Hepatocyte (in vitro differentiated cells): ENCODE data around the gene NIPAL4. TPM values are rescaled to one million over a fixed set of nuclear protein-coding genes. Genes with fewer than 3 reads are reported as not detected.

Experiments used
- DNase-seq: peaks from one replicate; pipeline ENCODE4 v3.0.0-alpha.2; 2016; ENCODE audit warnings: low spot score
- H2AFZ ChIP-seq: fragments of 200-600 bp; sonication (generic); 2 replicates; pipeline ENCODE4 v1.6.0; 2016; ENCODE audit warnings: antibody characterized with exemption, mild to moderate bottlenecking
- H3K27ac ChIP-seq: fragments of 200-600 bp; sonication (generic); 2 replicates; pipeline ENCODE4 v1.5.1; 2016; ENCODE audit warnings: mild to moderate bottlenecking
- H3K27me3 ChIP-seq: fragments of 200-600 bp; sonication (generic); 2 replicates; pipeline ENCODE4 v1.6.1; 2016
- H3K36me3 ChIP-seq: fragments of 200-600 bp; sonication (generic); replicated peaks from 2 replicates; pipeline ENCODE4 v1.5.1; 2016; ENCODE audit warnings: low read depth; ENCODE audit not compliant: insufficient read depth
- H3K4me1 ChIP-seq: fragments of 200-600 bp; sonication (generic); 2 replicates; pipeline ENCODE4 v1.5.1; 2016; ENCODE audit warnings: mild to moderate bottlenecking, moderate library complexity; ENCODE audit not compliant: insufficient read depth
- H3K4me2 ChIP-seq: fragments of 200-600 bp; sonication (generic); 2 replicates; pipeline ENCODE4 v1.6.0; 2016
- H3K4me3 ChIP-seq: fragments of 200-600 bp; sonication (generic); 2 replicates; pipeline ENCODE4 v1.5.1; 2016; ENCODE audit warnings: mild to moderate bottlenecking
- H3K79me2 ChIP-seq: fragments of 200-600 bp; sonication (generic); 2 replicates; pipeline ENCODE4 v1.6.0; 2017; ENCODE audit warnings: mild to moderate bottlenecking
- H3K9me2 ChIP-seq: fragments of 200-600 bp; sonication (generic); replicated peaks from 2 replicates; pipeline ENCODE4 v1.6.0; 2017; ENCODE audit warnings: mild to moderate bottlenecking; ENCODE audit not compliant: insufficient read depth
- H3K9me3 ChIP-seq: fragments of 200-600 bp; sonication (generic); 2 replicates; pipeline ENCODE4 v1.5.1; 2016; ENCODE audit warnings: low read depth, mild to moderate bottlenecking
- H4K20me1 ChIP-seq: fragments of 200-600 bp; sonication (generic); 2 replicates; pipeline ENCODE4 v1.6.0; 2016; ENCODE audit warnings: mild to moderate bottlenecking; ENCODE audit not compliant: insufficient read depth, poor library complexity, severe bottlenecking
- EZH2 ChIP-seq: fragments of 200-600 bp; sonication (generic); IDR thresholded peaks from 2 replicates; pipeline ENCODE4 v1.6.1; 2016; ENCODE audit warnings: antibody characterized with exemption, mild to moderate bottlenecking, borderline replicate concordance
- EZH2phosphoT487 ChIP-seq: fragments of 200-600 bp; sonication (generic); IDR thresholded peaks from one replicate; pipeline ENCODE4 v1.6.1; 2018; ENCODE audit warnings: antibody characterized with exemption, mild to moderate bottlenecking, low read depth, moderate library complexity; ENCODE audit not compliant: unreplicated experiment, severe bottlenecking
- WGBS: methylation state at CpG from one replicate; pipeline ENCODE4 v1.1.6; 2016; ENCODE audit warnings: low lambda C conversion rate; ENCODE audit errors: missing lambda C conversion rate; 5-methylcytosine and 5-hydroxymethylcytosine counted together
- polyA plus RNA-seq: library from polyadenylated mRNA; unstranded; fragments of >200 nt; fragmentation: Nextera tagmentation; extraction: Ambion mirVana; gene quantifications from 2 replicates; pipeline ENCODE4 v1.2.1, GENCODE V29; 2016
- total RNA-seq: library from RNA; depleted of rRNA; stranded (reverse); fragments of >200 nt; gene quantifications from 2 replicates; pipeline ENCODE4 v1.2.3, GENCODE V29; 2014
- TF ChIP-seq, protein P1 (sequence below): fragments of 200-600 bp; sonication (generic); IDR thresholded peaks from 2 replicates; pipeline ENCODE4 v1.5.1; 2016; ENCODE audit warnings: antibody characterized with exemption, mild to moderate bottlenecking; ENCODE audit not compliant: poor library complexity

Gene NIPAL4
- total and polyA plus RNA-seq, 2 experiments from 2014 or later = 0.17 to 0.37 TPM

- no peak overlapping the region for H3K4me3 ChIP-seq
- no peak overlapping the region for H3K27ac ChIP-seq
- peaks cover 34% of the 10 kb centered on the region for H3K27me3 ChIP-seq
- H3K4me2 ChIP-seq = no peak overlapping the region
- H2AFZ ChIP-seq = no peak overlapping the region
- H3K9me3 ChIP-seq = no peaks in the 10 kb centered on the region
- 68% methylated on average over 9 of the region's 9 CpGs for WGBS
- no peak for DNase-seq
- H3K4me1 ChIP-seq = peaks cover 7% of the 10 kb centered on the region
- H3K79me2 ChIP-seq = no peaks in the 10 kb centered on the region
- TF ChIP-seq EZH2phosphoT487 (no peak), EZH2 (no peak)
- TF ChIP-seq, protein P1, sequence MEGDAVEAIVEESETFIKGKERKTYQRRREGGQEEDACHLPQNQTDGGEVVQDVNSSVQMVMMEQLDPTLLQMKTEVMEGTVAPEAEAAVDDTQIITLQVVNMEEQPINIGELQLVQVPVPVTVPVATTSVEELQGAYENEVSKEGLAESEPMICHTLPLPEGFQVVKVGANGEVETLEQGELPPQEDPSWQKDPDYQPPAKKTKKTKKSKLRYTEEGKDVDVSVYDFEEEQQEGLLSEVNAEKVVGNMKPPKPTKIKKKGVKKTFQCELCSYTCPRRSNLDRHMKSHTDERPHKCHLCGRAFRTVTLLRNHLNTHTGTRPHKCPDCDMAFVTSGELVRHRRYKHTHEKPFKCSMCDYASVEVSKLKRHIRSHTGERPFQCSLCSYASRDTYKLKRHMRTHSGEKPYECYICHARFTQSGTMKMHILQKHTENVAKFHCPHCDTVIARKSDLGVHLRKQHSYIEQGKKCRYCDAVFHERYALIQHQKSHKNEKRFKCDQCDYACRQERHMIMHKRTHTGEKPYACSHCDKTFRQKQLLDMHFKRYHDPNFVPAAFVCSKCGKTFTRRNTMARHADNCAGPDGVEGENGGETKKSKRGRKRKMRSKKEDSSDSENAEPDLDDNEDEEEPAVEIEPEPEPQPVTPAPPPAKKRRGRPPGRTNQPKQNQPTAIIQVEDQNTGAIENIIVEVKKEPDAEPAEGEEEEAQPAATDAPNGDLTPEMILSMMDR = no peak
- no peaks in the 10 kb centered on the region for H3K36me3 ChIP-seq
- no peaks in the 10 kb centered on the region for H4K20me1 ChIP-seq
- H3K9me2 ChIP-seq = no peaks in the 10 kb centered on the region
Measured at GRCh38 chr5:157463621-157464518, 3.9 kb downstream of the NIPAL4 start.

DNA sequence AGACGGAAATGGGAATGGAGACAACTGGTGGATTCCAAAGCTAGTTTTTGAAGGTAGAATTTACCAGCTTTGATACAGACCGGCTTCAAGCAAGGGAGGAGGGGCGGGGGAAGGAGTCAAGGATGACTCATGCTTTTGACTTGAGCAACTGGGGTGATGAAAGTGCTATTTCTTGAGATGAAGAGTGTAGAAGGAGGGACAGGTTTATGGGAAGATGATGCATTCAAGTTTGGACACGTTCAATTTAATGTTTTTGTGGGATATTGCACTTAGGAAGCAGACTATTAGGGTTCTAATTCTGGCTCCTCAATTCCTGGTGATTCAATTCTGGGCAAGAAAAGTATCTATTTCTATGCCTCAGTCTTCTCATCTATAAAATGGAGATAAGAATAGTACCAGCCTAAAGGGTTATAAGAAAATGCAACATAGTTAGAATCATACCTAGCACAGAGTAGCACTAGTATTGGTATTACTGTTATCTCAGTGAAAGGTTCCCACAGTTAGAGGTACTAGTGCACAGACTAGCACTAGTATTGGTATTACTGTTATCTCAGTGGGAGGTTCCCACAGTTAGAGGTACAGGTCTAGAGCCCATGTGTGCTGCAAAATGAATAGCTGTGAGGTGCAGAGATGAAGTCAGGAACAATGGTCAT lies 4.6 kb downstream of the NIPAL4 start:
- H3K79me2 ChIP-seq = no peaks in the 10 kb centered on the region
- no peak overlapping the region for H3K4me2 ChIP-seq
- H3K9me3 ChIP-seq = no peaks in the 10 kb centered on the region
- DNase-seq = peak; percentile 75
- no peak overlapping the region for H2AFZ ChIP-seq
- H3K36me3 ChIP-seq = no peaks in the 10 kb centered on the region
- no peaks in the 10 kb centered on the region for H4K20me1 ChIP-seq
- TF ChIP-seq EZH2phosphoT487 (no peak), EZH2 (no peak)
- TF ChIP-seq, protein P1 = no peak
- peaks cover 26% of the 10 kb centered on the region for H3K27me3 ChIP-seq
- H3K4me3 ChIP-seq = no peak overlapping the region
- 20% methylated on average over 4 of the region's 4 CpGs for whole genome bisulfite sequencing
- no peak overlapping the region for H3K27ac ChIP-seq
- no peaks in the 10 kb centered on the region for H3K9me2 ChIP-seq
- H3K4me1 ChIP-seq = peaks cover 7% of the 10 kb centered on the region

DNA sequence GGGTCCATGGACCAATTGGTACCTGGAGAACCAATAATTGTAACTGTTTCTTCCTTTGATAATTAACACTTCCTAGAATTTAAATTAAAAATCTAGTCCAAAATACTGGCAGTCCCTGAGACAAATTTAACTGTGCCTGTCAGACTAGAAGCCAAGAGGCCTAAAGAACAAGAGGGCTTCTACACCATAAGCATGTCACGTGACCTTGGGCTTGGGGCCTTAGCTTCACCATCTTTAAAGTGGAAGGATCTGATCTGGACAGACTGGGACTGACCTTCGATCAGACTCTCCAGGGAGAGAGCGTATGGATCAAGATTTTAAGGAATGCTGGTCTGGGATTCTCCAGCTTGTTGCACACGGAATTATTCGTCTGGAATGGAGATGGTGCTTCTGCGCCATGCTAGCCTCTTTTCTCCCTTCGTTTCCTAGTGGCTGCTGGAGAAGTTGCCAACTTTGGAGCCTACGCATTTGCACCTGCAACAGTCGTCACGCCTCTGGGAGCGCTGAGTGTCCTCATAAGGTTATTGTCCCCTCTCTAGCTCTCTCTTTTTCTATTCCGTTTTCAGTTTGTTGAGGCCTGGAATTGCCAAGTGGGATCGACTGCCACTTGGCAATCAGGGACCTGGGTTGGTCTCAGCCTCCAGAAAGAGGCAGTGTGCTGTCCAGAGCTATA lies 8.4 kb downstream of the NIPAL4 start:
- H3K79me2 ChIP-seq = no peaks in the 10 kb centered on the region
- H2AFZ ChIP-seq = no peak overlapping the region
- TF ChIP-seq, protein P1 = no peak
- TF ChIP-seq EZH2 = no peak
- no peak for TF ChIP-seq EZH2phosphoT487
- H3K4me3 ChIP-seq = no peak overlapping the region
- no peak overlapping the region for H3K27ac ChIP-seq
- no peak for DNase-seq
- H3K9me3 ChIP-seq = no peaks in the 10 kb centered on the region
- no peaks in the 10 kb centered on the region for H4K20me1 ChIP-seq
- no peaks in the 10 kb centered on the region for H3K9me2 ChIP-seq
- no peaks in the 10 kb centered on the region for H3K4me1 ChIP-seq
- 96% methylated on average over 13 of the region's 13 CpGs for WGBS
- H3K36me3 ChIP-seq = no peaks in the 10 kb centered on the region
- no peaks in the 10 kb centered on the region for H3K27me3 ChIP-seq
- H3K4me2 ChIP-seq = no peak overlapping the region
